Activated naive CD8-positive, alpha-beta T cell treated with anti-CD3 and anti-CD28 coated beads, Interleukin-2, amount 50 U/mL, for 24 hours (primary cell): Measurements from ENCODE around the gene ZNF428.

Source experiments
- ATAC-seq: fragments of 150-1000 bp; cut with Tn5 transposase; one replicate; pipeline ENCODE4 v1.10.0; 2021
- DNase-seq: peaks from one replicate; pipeline ENCODE4 v3.0.0; 2021
- H3K27ac Mint-ChIP-seq: one replicate; pipeline ENCODE4 v1.8.0; 2021; ENCODE audit warnings: mild to moderate bottlenecking, mixed read lengths
- H3K27me3 Mint-ChIP-seq: one replicate; pipeline ENCODE4 v1.8.0; 2021; ENCODE audit warnings: mixed read lengths
- H3K36me3 Mint-ChIP-seq: one replicate; pipeline ENCODE4 v1.8.0; 2021; ENCODE audit warnings: low read depth, mixed read lengths
- H3K4me1 Mint-ChIP-seq: one replicate; pipeline ENCODE4 v1.8.0; 2021; ENCODE audit warnings: mixed read lengths
- H3K4me3 Mint-ChIP-seq: one replicate; pipeline ENCODE4 v1.8.0; 2021; ENCODE audit warnings: mild to moderate bottlenecking, moderate library complexity, mixed read lengths
- H3K9me3 Mint-ChIP-seq: one replicate; pipeline ENCODE4 v1.8.0; 2021; ENCODE audit warnings: mixed read lengths

ZNF428 gene

DNA sequence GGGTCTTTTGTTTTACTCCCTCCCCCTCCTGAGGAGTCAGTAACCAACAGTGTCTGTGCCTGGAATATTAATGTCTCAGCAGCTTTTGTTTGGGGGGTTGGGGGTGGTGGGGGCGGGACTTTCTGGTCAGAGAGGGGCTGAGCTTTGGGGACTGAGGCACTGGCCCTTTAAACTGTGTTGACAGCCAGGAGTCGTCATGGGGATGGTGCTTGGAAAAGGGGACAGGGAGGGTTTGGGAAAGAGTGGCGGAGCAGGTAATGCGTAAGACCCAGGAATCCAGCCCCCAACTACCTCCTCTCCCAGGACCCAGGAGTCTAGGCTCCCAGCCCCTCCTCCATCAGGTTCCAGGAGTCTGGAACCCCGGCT lies 15.1 kb upstream of the ZNF428 start:
- Mint-ChIP-seq H3K4me1 (peaks cover 5% of the 10 kb centered on the region), H3K4me3 (no peak overlapping the region), H3K9me3 (no peaks in the 10 kb centered on the region), H3K27ac (no peak overlapping the region), H3K36me3 (no peaks in the 10 kb centered on the region), H3K27me3 (peaks cover 30% of the 10 kb centered on the region)
- ATAC-seq (no peak), DNase-seq (no peak)

DNA sequence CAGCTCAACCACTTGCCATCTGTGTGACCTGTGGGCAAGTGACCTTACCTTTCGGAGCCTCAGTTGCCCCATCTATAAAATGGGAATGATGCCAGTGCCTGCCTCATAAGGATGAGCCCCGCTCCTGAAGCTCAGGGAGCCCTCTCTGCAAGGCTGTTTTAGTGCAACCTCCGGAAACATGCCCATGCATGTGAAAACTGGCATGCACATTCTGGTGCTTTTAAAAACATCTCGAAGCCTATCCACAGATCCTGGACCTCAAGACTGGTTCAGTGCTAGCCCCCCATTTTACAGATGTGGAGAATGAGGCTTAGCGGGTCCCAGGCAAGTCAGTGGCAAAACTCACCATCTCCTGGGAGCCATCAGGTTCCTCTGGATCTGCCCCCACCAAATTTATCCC lies 14.6 kb upstream of the ZNF428 start:
- DNase-seq: no peak
- no peaks in the 10 kb centered on the region for H3K36me3 Mint-ChIP-seq
- ATAC-seq: no peak
- H3K9me3 Mint-ChIP-seq: no peaks in the 10 kb centered on the region
- H3K27me3 Mint-ChIP-seq: peaks cover 28% of the 10 kb centered on the region
- peaks cover 3% of the 10 kb centered on the region for H3K4me1 Mint-ChIP-seq
- no peak overlapping the region for H3K27ac Mint-ChIP-seq
- no peak overlapping the region for H3K4me3 Mint-ChIP-seq

DNA sequence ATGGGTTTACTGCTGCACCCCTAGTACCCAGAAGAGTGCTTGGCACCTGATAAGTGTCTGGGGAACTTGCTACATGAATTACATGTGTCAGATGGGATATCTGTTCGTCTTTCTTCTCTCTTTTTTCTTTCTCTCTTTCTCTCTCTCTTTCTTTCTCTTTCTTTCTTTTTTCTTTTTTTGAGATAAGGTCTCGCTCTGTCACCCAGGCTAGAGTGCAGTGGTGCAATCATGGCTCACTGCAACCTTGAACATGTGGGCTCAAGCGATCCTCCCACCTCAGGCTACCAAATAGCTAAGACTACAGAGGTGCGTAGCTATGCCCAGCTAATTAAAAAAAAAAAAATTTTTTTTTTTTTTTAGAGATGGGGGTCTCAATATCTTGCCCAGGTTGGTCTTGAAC lies 14.1 kb upstream of the ZNF428 start:
- Mint-ChIP-seq H3K9me3 (no peaks in the 10 kb centered on the region), H3K36me3 (no peaks in the 10 kb centered on the region), H3K4me3 (no peak overlapping the region), H3K4me1 (no peaks in the 10 kb centered on the region), H3K27ac (no peak overlapping the region), H3K27me3 (peaks cover 23% of the 10 kb centered on the region)
- ATAC-seq (no peak), DNase-seq (no peak)

DNA sequence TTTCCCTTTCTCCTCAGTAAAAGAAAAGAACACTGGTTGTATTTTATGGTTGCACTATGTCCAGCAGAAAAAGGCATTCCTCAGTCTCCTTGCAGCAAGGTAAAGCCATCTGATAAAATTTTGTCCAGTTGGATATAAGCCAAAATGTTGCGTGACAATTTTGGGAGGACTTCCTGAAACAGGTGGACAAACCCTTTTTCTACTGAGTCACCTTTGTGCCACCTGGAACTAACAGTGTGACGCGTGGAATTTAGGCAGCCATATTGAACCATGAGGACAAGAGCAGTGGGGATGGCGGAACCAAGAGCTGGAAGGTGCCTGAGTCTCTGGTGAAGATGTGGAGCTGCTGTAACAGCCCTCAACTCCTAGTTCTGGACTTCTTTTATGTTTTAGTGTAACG lies 12.1 kb upstream of the ZNF428 start:
- Mint-ChIP-seq H3K27me3 (peaks cover 11% of the 10 kb centered on the region), H3K36me3 (no peaks in the 10 kb centered on the region), H3K4me1 (no peaks in the 10 kb centered on the region), H3K4me3 (no peak overlapping the region), H3K9me3 (no peaks in the 10 kb centered on the region), H3K27ac (no peak overlapping the region)
- no peak for DNase-seq
- ATAC-seq: no peak

DNA sequence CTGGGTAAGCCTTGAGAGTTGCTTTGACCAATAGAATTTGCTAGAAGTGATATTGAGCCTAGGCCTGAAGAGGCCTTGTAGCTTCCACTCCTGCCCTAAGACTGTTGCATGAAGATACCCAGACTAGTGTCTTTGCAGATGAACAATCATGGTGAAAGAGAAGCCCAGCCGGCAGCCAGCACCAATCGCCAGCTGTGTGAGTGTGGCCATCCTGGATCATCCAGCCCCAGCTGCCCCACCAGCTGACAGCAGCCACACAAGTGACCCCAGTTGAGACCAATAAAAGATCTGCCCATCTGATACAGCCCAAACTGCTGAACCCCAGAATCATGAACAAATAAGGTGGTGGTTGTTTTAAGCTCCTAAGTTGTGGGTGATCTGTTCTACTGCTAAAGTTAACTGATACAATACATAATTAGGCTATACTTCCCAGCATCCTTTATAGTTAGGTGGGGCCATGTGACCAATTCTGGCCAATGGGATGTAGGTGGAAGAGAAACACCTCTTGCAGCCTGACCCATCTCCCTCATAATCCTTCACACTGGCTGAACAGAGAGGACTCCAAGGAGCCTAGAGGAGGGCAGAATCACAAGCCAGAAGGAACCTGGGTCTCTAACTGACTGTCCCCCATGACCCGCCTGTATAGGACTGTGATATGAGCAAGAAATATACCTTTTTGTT lies 9.4 kb upstream of the ZNF428 start:
- no peak for DNase-seq
- H3K4me3 Mint-ChIP-seq: no peak overlapping the region

DNA sequence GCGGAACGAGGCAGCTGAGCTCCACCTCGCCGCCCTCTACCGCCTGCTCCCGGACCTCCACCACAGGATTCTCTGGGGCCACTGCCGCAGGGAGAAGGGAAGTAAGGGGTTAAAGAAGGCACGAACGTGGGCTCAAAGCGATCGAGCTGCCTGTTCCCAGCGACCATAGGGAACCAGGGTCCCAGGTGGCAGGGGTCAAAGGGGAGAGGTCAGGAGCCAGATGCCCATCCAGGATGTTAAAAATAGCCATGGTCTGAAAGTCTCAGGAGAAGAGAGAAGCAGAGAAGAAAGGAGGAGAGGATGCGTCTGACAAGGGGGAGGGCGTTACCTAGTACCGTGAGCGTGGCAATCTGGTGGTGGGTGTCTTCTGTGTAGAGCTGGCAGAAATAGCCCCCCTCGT lies 7.4 kb upstream of the ZNF428 start:
- H3K36me3 Mint-ChIP-seq: no peaks in the 10 kb centered on the region
- DNase-seq: no peak
- H3K27me3 Mint-ChIP-seq: peaks cover 2% of the 10 kb centered on the region
- H3K4me1 Mint-ChIP-seq: peaks cover 13% of the 10 kb centered on the region
- no peak overlapping the region for H3K4me3 Mint-ChIP-seq
- no peaks in the 10 kb centered on the region for H3K9me3 Mint-ChIP-seq
- no peak for ATAC-seq
- H3K27ac Mint-ChIP-seq: no peak overlapping the region

More for the DNA sequence above, 9.4 kb upstream of the ZNF428 start:
- Mint-ChIP-seq H3K36me3 (no peaks in the 10 kb centered on the region), H3K27ac (no peak overlapping the region), H3K27me3 (peaks cover 4% of the 10 kb centered on the region), H3K9me3 (no peaks in the 10 kb centered on the region), H3K4me1 (peaks cover 13% of the 10 kb centered on the region)
- no peak for ATAC-seq

DNA sequence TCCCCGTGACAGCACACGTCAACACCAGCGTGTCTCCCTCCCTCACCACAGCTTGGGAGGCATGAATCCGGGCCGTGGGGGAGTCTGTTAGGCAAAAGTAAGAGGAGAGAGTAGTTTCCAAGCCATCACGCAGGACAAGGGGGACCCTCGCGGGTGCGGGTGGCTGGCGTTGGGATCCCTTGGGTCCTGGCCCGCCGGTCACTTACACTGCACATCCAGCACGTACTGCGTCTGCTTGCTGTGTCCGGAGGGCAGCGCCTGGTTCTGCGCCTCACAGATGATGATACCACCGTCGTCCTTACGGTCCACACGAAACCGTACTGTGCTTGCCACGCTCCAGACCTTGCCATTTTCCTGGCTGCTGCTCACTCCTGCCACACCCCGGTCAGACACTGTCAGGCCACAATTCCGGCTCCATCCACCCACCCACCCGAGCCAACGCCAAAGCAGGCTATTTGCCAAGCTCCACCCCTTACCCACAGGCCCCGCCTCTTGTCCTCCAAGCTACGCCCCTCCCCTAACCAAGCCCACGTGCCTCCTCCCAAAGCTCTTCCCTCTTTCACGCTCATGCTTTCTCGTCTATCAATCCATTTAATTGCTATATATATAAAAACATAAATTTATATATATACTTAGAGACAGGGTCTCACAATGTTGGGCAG lies 6.6 kb upstream of the ZNF428 start:
- Mint-ChIP-seq H3K36me3 (no peaks in the 10 kb centered on the region), H3K27ac (no peak overlapping the region), H3K27me3 (peaks cover 2% of the 10 kb centered on the region), H3K9me3 (no peaks in the 10 kb centered on the region), H3K4me1 (peaks cover 13% of the 10 kb centered on the region), H3K4me3 (no peak overlapping the region)
- DNase-seq (peak; percentile 37), ATAC-seq (no peak)

DNA sequence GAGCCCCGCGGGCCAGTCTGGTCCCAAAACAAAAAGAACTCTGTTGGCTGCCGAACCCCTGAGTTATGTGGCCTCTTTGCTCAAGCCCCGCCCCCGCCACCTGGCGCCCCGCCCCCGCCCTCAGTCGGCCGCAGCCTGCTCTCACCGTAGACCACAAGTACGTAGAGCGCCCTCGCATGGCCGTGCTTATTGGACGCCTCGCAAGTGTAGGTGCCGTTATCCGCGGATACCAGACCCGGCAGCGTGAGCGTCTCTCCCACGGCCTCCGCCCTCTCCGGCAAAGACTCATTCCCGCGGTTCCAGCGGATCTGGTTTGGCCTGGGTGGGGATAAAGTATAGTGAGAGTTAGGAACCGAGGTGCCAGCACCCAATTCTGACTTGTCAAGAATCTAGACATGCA lies 5.5 kb upstream of the ZNF428 start:
- peaks cover 21% of the 10 kb centered on the region for H3K4me1 Mint-ChIP-seq
- H3K4me3 Mint-ChIP-seq: no peak overlapping the region
- DNase-seq (peak; percentile 88), ATAC-seq (peak; percentile 78)
- H3K27me3 Mint-ChIP-seq: peaks cover 2% of the 10 kb centered on the region
- H3K36me3 Mint-ChIP-seq: no peaks in the 10 kb centered on the region
- H3K9me3 Mint-ChIP-seq: no peaks in the 10 kb centered on the region
- H3K27ac Mint-ChIP-seq: no peak overlapping the region

DNA sequence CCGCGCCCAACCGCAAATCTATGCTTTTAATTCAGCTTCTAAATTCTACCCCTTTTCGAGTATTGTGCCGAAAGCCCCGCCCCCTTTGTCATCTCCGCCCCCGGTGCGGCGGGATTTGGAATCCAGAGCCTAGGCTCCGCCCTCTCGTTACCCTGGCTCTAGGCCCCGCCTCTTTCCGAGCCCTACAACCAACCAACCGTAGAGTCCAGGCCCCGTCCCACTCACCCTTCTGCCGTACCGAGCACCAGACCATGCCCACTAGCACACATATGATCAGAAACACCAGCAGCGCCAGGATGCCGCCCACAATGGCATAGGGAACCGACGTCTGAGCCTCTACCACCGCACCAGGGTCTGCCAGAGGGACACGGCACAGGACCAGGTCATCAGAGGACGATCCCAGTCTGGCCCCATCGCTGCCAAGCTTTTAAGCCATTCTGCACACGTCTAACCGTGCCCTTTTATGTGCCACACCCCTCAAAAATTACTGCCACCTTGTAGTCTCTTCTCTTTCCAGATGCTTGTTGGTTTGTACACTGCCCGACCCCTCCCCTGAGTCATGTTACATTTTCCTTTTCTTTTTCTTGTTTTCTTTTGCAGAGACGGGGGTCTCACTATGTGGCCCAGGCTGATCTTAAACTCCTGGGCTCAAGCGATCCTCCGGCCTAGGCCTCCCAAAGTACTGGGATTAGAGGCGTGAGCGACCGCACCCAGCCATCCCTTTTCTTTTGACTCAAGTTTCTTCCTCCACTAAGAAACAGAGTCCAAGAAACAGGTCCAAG lies 4.7 kb upstream of the ZNF428 start:
- DNase-seq (no peak), ATAC-seq (no peak)
- Mint-ChIP-seq H3K27me3 (peaks cover 2% of the 10 kb centered on the region), H3K4me1 (peaks cover 27% of the 10 kb centered on the region), H3K9me3 (no peaks in the 10 kb centered on the region), H3K4me3 (no peak overlapping the region), H3K27ac (no peak overlapping the region), H3K36me3 (no peaks in the 10 kb centered on the region)

DNA sequence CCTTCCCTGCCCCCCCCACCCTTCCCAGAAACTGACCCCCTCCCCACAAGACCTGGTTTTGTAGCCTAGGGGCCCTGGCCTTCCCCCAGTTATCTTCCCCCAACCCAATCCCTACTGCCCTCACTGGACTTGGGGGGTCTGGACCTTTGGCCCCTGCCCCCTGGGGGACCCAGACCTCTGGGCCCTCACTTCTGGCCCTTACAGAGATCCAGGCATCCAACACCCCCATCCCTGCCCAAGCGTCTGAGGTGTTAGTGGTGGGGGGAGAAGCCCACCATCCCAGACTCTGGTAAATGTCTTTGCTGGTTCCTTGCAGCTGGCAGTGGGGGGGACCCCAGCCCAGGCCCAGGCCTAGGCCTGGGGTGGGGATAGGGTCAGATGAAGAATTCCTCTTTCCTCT lies 3.5 kb upstream of the ZNF428 start:
- Mint-ChIP-seq H3K4me1 (peaks cover 31% of the 10 kb centered on the region), H3K36me3 (no peaks in the 10 kb centered on the region), H3K4me3 (no peak overlapping the region), H3K9me3 (no peaks in the 10 kb centered on the region), H3K27me3 (peaks cover 2% of the 10 kb centered on the region), H3K27ac (no peak overlapping the region)
- DNase-seq (no peak), ATAC-seq (no peak)

DNA sequence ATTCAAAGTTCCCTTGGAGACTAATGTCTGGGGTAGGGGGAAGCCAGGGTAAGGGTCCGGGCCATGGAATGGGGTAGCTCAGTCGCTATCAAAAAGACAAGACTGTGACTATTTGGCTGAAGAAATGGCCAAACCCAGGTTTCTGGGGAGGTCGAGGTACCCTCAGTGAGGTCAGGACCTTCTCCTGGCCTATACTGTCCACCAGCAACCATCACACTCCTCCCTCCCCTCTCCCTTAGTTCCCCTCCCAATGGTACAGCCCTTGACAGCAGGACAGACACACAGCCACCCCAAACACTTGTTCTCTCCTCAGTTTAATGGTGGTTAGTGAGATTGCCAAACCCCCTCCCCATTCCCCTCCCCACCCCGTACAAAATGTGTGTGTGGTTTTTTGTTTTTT lies 2.6 kb upstream of the ZNF428 start:
- Mint-ChIP-seq H3K4me1 (peaks cover 31% of the 10 kb centered on the region), H3K9me3 (no peaks in the 10 kb centered on the region), H3K27ac (no peak overlapping the region), H3K36me3 (no peaks in the 10 kb centered on the region), H3K4me3 (no peak overlapping the region), H3K27me3 (no peaks in the 10 kb centered on the region)
- DNase-seq (no peak), ATAC-seq (no peak)

DNA sequence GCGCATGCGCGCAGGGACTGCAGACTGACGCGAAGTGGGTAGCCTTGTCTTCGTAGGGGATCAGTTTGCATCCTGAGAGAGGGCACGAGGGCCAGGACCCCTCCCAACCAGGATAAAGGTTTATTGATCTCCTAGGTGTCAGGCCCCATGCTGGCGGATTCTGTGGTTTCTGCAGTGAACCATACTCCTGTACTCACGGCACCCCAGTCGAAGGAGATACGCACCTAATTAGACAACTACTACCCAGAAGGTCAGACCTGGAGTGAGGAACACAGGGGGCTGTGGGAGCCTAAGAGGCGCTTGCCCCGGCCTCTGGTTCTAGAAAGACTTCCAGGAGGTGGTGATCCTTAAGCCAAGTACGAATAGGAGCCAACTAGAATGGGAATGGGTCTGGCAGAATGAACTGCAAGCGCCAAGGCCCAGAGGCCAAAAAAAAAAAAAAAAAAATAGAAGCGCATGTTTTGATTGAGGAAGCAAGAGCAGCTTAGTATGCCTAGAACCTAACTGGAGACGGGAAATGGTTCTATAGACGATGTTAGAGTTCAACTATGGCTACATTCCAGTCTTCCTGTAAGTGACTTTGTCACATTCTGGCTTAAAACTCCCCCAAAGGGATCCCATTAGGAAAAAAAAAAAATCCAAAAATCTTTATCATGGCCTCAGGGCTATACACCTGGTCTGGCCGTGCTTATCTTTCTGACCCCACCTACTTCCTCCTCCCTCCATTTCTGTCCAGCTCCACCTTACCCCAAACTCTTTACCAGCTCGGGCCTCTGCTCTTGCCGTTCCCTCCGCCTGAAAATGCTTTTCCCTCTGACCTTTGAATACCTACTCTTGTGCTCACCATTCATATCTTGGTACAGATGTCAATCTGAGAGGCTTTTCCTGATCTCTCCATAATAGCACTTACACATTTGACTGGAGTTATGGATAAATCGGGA lies 902 bp upstream of the ZNF428 start:
- DNase-seq: peak; percentile 91
- Mint-ChIP-seq H3K4me1 (peaks cover 27% of the 10 kb centered on the region), H3K27ac (peak overlapping the region; percentile 98), H3K9me3 (no peaks in the 10 kb centered on the region), H3K27me3 (no peaks in the 10 kb centered on the region), H3K4me3 (peak overlapping the region; percentile 93), H3K36me3 (no peaks in the 10 kb centered on the region)
- ATAC-seq: peak; percentile 1

DNA sequence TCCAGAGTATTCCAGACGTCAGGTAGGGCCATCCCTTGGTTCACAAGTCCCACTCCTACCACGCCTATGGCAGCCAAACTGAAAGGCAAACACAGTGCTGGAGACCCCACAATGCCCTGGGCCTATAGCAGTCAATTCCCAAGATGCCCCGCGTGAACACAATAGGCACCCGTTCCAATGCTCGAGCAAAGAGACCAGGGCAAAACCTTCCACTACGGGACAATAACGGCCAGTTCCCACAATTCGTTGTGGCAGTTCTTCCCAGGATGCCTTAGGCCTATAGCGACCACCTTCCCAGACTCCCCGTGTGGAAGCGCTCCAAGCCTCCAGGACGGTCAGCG lies 538 bp downstream of the ZNF428 start:
- ATAC-seq (peak; percentile 67), DNase-seq (peak; percentile 67)
- Mint-ChIP-seq H3K27ac (peak overlapping the region; percentile 98), H3K4me3 (peak overlapping the region; percentile 93), H3K36me3 (no peaks in the 10 kb centered on the region), H3K27me3 (no peaks in the 10 kb centered on the region), H3K4me1 (peaks cover 18% of the 10 kb centered on the region), H3K9me3 (no peaks in the 10 kb centered on the region)

DNA sequence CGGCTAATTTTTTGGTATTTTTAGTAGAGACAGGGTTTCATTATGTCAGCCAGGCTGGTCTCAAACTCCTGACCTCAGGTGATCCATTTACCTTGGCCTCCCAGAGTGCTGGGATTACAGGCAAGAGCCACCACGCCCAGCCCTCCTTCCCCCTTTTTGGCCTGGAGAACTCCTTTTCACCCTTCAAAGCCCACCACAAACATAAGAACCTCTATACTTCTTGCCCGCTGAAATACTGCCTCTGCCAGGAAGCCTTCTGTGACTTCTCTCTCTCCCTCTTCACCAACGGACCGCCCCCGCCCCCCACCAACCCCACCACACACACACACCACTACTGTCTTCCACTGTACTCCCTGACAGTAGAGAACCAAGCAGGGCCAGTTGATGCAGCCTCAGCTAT lies 2.5 kb downstream of the ZNF428 start:
- DNase-seq (no peak), ATAC-seq (no peak)
- Mint-ChIP-seq H3K27ac (no peak overlapping the region), H3K27me3 (no peaks in the 10 kb centered on the region), H3K4me1 (peaks cover 18% of the 10 kb centered on the region), H3K9me3 (no peaks in the 10 kb centered on the region), H3K36me3 (peaks cover 7% of the 10 kb centered on the region), H3K4me3 (no peak overlapping the region)
